Lower leg skin (tissue), 3 donors: Measurements from ENCODE around the gene PKP2.

Source experiments
- POLR2A ChIP-seq, 2 donors: fragments of 450-650 bp; IDR thresholded peaks; one replicate each; pipeline ENCODE4 v1.6.1; 2016 to 2017; ENCODE audit warnings: antibody characterized with exemption in 2 of 2, mild to moderate bottlenecking in 1 of 2, moderate library complexity in 1 of 2
- TF ChIP-seq, protein P1 (sequence below), 3 donors: fragments of 450-650 bp; IDR thresholded peaks; one replicate each; pipeline ENCODE4 v1.5.1; 2016; ENCODE audit warnings: antibody characterized with exemption in 3 of 3, mild to moderate bottlenecking in 3 of 3, moderate library complexity in 2 of 3

DNA sequence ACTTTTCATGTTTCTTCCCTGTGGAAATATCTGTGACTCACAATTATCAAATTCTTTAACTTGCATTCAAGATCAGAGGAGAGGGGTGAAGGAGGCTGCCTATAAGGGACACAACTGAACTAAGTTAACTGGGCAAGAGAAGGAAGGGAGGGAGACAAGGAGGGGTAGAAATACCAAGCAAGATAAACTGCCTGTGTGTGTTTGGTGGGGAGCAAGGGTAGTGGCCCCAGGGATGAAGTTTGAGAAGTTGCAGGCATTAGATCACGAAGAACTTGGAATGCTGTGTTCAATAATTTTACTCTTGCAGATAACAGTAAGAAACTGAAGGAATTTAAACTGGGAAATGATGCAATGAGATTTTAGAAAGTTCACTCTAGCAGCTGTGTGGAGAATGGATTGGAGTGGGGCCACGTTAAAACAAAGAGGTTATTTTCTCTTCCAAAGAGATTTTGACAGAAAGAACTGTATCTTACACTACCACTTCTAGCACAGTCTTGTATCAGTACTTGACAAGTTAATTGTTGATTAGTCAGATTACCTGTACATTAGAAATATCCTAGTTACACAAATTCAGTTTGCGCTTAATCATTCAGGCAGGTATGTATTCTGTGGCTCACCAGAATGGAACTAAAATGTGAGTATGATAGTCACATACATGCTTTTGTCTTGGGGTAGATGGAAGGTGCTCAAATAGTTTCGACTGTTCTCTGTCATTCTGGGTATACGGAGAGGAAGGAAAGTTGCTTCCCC lies 7.4 kb downstream of the PKP2 start:
- TF ChIP-seq, protein P1, sequence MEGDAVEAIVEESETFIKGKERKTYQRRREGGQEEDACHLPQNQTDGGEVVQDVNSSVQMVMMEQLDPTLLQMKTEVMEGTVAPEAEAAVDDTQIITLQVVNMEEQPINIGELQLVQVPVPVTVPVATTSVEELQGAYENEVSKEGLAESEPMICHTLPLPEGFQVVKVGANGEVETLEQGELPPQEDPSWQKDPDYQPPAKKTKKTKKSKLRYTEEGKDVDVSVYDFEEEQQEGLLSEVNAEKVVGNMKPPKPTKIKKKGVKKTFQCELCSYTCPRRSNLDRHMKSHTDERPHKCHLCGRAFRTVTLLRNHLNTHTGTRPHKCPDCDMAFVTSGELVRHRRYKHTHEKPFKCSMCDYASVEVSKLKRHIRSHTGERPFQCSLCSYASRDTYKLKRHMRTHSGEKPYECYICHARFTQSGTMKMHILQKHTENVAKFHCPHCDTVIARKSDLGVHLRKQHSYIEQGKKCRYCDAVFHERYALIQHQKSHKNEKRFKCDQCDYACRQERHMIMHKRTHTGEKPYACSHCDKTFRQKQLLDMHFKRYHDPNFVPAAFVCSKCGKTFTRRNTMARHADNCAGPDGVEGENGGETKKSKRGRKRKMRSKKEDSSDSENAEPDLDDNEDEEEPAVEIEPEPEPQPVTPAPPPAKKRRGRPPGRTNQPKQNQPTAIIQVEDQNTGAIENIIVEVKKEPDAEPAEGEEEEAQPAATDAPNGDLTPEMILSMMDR (IDR thresholded peaks at IDR 0.05) = no peak
- TF ChIP-seq POLR2A (IDR thresholded peaks at IDR 0.05) = no peak
